SK-N-SH treated with all-trans-retinoic acid at 6 μM for 48 hours (cell line): Measurements from ENCODE around the gene DIAPH3.

Source experiments
- ATAC-seq: fragments of 200-7000 bp; cut with Tn5 transposase; 3 replicates; pipeline ENCODE4 v1.9.1; 2020; ENCODE audit warnings: mild to moderate bottlenecking, moderate library complexity
- ARNTL ChIP-seq: fragments of 450-650 bp; formaldehyde crosslinking; IDR thresholded peaks from 2 replicates; pipeline ENCODE4 v1.5.0; 2020; ENCODE audit warnings: low read depth, mild to moderate bottlenecking, moderate library complexity, borderline replicate concordance
- BACH2 ChIP-seq: fragments of 250-450 bp; sonication (Bioruptor Pico); IDR thresholded peaks from 2 replicates; pipeline ENCODE4 v1.9.0; 2021; ENCODE audit warnings: mild to moderate bottlenecking, borderline replicate concordance
- CREB5 ChIP-seq: fragments of 250-450 bp; sonication (Bioruptor Pico); IDR thresholded peaks from 2 replicates; pipeline ENCODE4 v1.5.1; 2020; ENCODE audit warnings: low read depth, mild to moderate bottlenecking, moderate library complexity
- CSDC2 ChIP-seq: fragments of 250-450 bp; sonication (Bioruptor Pico); IDR thresholded peaks from 2 replicates; pipeline ENCODE4 v1.5.0; 2020; ENCODE audit warnings: mild to moderate bottlenecking, moderate library complexity
- CSRNP3 ChIP-seq: fragments of 250-450 bp; sonication (Bioruptor Pico); IDR thresholded peaks from 2 replicates; pipeline ENCODE4 v1.5.1; 2021; ENCODE audit warnings: mild to moderate bottlenecking, moderate library complexity
- ESRRG ChIP-seq: fragments of 250-450 bp; sonication (Bioruptor Pico); IDR thresholded peaks from 2 replicates; pipeline ENCODE4 v1.6.1; 2021; ENCODE audit warnings: mild to moderate bottlenecking
- GLIS3 ChIP-seq: fragments of 250-450 bp; sonication (Bioruptor Pico); IDR thresholded peaks from 2 replicates; pipeline ENCODE4 v1.5.0; 2020; ENCODE audit warnings: mild to moderate bottlenecking, moderate library complexity
- ISL1 ChIP-seq: fragments of 250-450 bp; sonication (Bioruptor Pico); IDR thresholded peaks from 2 replicates; pipeline ENCODE4 v2.1.2; 2022; ENCODE audit warnings: mild to moderate bottlenecking, moderate library complexity
- OSR1 ChIP-seq: fragments of 250-450 bp; sonication (Bioruptor Pico); IDR thresholded peaks from 2 replicates; pipeline ENCODE4 v1.8.0; 2022; ENCODE audit warnings: moderate library complexity, mild to moderate bottlenecking, inconsistent platforms
- PATZ1 ChIP-seq: fragments of 250-450 bp; sonication (Bioruptor Pico); IDR thresholded peaks from 2 replicates; pipeline ENCODE4 v1.8.0; 2020; ENCODE audit warnings: mild to moderate bottlenecking, moderate library complexity, borderline replicate concordance
- POU6F1 ChIP-seq: fragments of 250-450 bp; sonication (Bioruptor Pico); IDR thresholded peaks from 2 replicates; pipeline ENCODE4 v1.8.0; 2021; ENCODE audit warnings: low read depth, mild to moderate bottlenecking, moderate library complexity, borderline replicate concordance
- PPARA ChIP-seq: fragments of 250-450 bp; sonication (Bioruptor Pico); IDR thresholded peaks from 2 replicates; pipeline ENCODE4 v1.5.0; 2020; ENCODE audit warnings: mild to moderate bottlenecking, borderline replicate concordance
- RARB ChIP-seq: fragments of 250-450 bp; sonication (Bioruptor Pico); IDR thresholded peaks from 2 replicates; pipeline ENCODE4 v1.8.0; 2021; ENCODE audit warnings: mild to moderate bottlenecking, moderate library complexity
- SNAI2 ChIP-seq: fragments of 250-450 bp; sonication (Bioruptor Pico); IDR thresholded peaks from 2 replicates; pipeline ENCODE4 v1.5.0; 2020; ENCODE audit warnings: mild to moderate bottlenecking, moderate library complexity
- TCF4 ChIP-seq: fragments of 250-450 bp; sonication (Bioruptor Pico); IDR thresholded peaks from 2 replicates; pipeline ENCODE4 v1.8.0; 2021; ENCODE audit warnings: mild to moderate bottlenecking, moderate library complexity, borderline replicate concordance
- TOX ChIP-seq: fragments of 250-450 bp; sonication (Bioruptor Pico); IDR thresholded peaks from 2 replicates; pipeline ENCODE4 v1.8.0; 2021; ENCODE audit warnings: mild to moderate bottlenecking, moderate library complexity, borderline replicate concordance
- TSHZ2 ChIP-seq: fragments of 250-450 bp; sonication (Bioruptor Pico); IDR thresholded peaks from 2 replicates; pipeline ENCODE4 v1.5.0; 2020; ENCODE audit warnings: mild to moderate bottlenecking, moderate library complexity
- ZC3H10 ChIP-seq: fragments of 250-450 bp; sonication (Bioruptor Pico); IDR thresholded peaks from 2 replicates; pipeline ENCODE4 v1.5.1; 2021; ENCODE audit warnings: mild to moderate bottlenecking, moderate library complexity
- ZFP3 ChIP-seq: fragments of 250-450 bp; sonication (Bioruptor Pico); IDR thresholded peaks from 2 replicates; pipeline ENCODE4 v1.5.0; 2020; ENCODE audit warnings: mild to moderate bottlenecking, moderate library complexity
- ZFP30 ChIP-seq: fragments of 450-650 bp; formaldehyde crosslinking; IDR thresholded peaks from 2 replicates; pipeline ENCODE4 v1.5.0; 2022; ENCODE audit warnings: mild to moderate bottlenecking, moderate library complexity
- ZNF565 ChIP-seq: fragments of 450-650 bp; formaldehyde crosslinking; conservative IDR thresholded peaks from 2 replicates; pipeline ENCODE4 v1.5.0; 2020; ENCODE audit warnings: low read depth, mild to moderate bottlenecking, moderate library complexity
- ZNF70 ChIP-seq: fragments of 450-650 bp; formaldehyde crosslinking; IDR thresholded peaks from 2 replicates; pipeline ENCODE4 v1.5.0; 2020; ENCODE audit warnings: mild to moderate bottlenecking, moderate library complexity

The DIAPH3 gene

GRCh38 chr13:59931621-59932020 lies 232.1 kb downstream of the DIAPH3 start:
- TF ChIP-seq ZFP3 (CRISPR knock-in tag) (no peak), SNAI2 (CRISPR knock-in tag) (no peak), ISL1 (CRISPR knock-in tag) (no peak), POU6F1 (CRISPR knock-in tag) (no peak), ZC3H10 (no peak), PPARA (CRISPR knock-in tag) (no peak), ZNF565 (no peak), CREB5 (CRISPR knock-in tag) (no peak), TCF4 (no peak), TSHZ2 (CRISPR knock-in tag) (no peak), GLIS3 (no peak), BACH2 (no peak), OSR1 (CRISPR knock-in tag) (no peak), CSRNP3 (CRISPR knock-in tag) (no peak), ZNF70 (CRISPR knock-in tag) (no peak), PATZ1 (no peak), ZFP30 (CRISPR knock-in tag) (no peak)
- TF ChIP-seq, all 23 proteins: peak for 0
- no peak for ATAC-seq

GRCh38 chr13:59924256-59924655 lies 239.5 kb downstream of the DIAPH3 start:
- no peak for TF ChIP-seq GLIS3
- TF ChIP-seq ZC3H10 = no peak
- TF ChIP-seq PATZ1 = no peak
- no peak for TF ChIP-seq TOX (CRISPR knock-in tag)
- no peak for TF ChIP-seq ISL1 (CRISPR knock-in tag)
- no peak for TF ChIP-seq PPARA (CRISPR knock-in tag)
- TF ChIP-seq ESRRG = no peak
- TF ChIP-seq RARB (CRISPR knock-in tag) = no peak
- TF ChIP-seq TCF4 = no peak
- no peak for TF ChIP-seq ARNTL (CRISPR knock-in tag)
- no peak for TF ChIP-seq ZNF565
- no peak for TF ChIP-seq CSDC2
- no peak for TF ChIP-seq SNAI2 (CRISPR knock-in tag)
- no peak for TF ChIP-seq ZFP3 (CRISPR knock-in tag)
- TF ChIP-seq ZFP30 (CRISPR knock-in tag) = no peak
- TF ChIP-seq CSRNP3 (CRISPR knock-in tag) = no peak
- no peak for TF ChIP-seq OSR1 (CRISPR knock-in tag)
- no peak for TF ChIP-seq TSHZ2 (CRISPR knock-in tag)
- ATAC-seq = no peak
